Measurements from ENCODE around the gene CFAP20DC.

GRCh38 chr3:58707390-58707930, 342.4 kb downstream of the CFAP20DC start:
- TF ChIP-seq EZH2phosphoT487 (IDR thresholded peaks at IDR 0.05; ENCODE audit: low read length) (no peak), CTCF (IDR thresholded peaks at IDR 0.05; ENCODE audit: low read length) (no peak)
